Dedifferentiated amniotic fluid mesenchymal stem cell (primary cell): ENCODE results near the gene ACADS.

Experiments
- DNase-seq: peaks from one replicate; pipeline ENCODE4 v3.0.0-alpha.2; 2016; ENCODE audit errors: extremely low spot score

The ACADS gene

GRCh38 chr12:120700886-120701285 lies 24.7 kb upstream of the ACADS start:
- no peak for DNase-seq

- no peak for DNase-seq
Measured at GRCh38 chr12:120702637-120703036, 23.0 kb upstream of the ACADS start.

GRCh38 chr12:120703311-120703942 lies 22.2 kb upstream of the ACADS start:
- DNase-seq, result no peak

- DNase-seq, result no peak
Measured at GRCh38 chr12:120705618-120706017, 20.0 kb upstream of the ACADS start.

- no peak for DNase-seq
Measured at GRCh38 chr12:120706029-120706428, 19.6 kb upstream of the ACADS start.

- no peak for DNase-seq
Measured at GRCh38 chr12:120708651-120709050, 17.0 kb upstream of the ACADS start.

- no peak for DNase-seq
Measured at GRCh38 chr12:120710031-120710804, 15.4 kb upstream of the ACADS start, which contains the start of gene UNC119B. TSS of gene UNC119B (plus strand) at chr12:120710458. CDS start at chr12:120710475, 17 bp downstream.

GRCh38 chr12:120710805-120711296 lies 14.8 kb upstream of the ACADS start:
- DNase-seq, result no peak

GRCh38 chr12:120711411-120711810 lies 14.2 kb upstream of the ACADS start:
- DNase-seq, result no peak

GRCh38 chr12:120712610-120713009 lies 13.0 kb upstream of the ACADS start:
- no peak for DNase-seq

GRCh38 chr12:120713861-120714482 lies 11.7 kb upstream of the ACADS start:
- DNase-seq, result peak; percentile 78

- no peak for DNase-seq
Measured at GRCh38 chr12:120718055-120718454, 7.6 kb upstream of the ACADS start.

GRCh38 chr12:120719072-120719471 lies 6.6 kb upstream of the ACADS start:
- no peak for DNase-seq

GRCh38 chr12:120719496-120720233 lies 6.0 kb upstream of the ACADS start:
- no peak for DNase-seq

- peak; percentile 59 for DNase-seq
Measured at GRCh38 chr12:120720234-120720986, 5.2 kb upstream of the ACADS start.

GRCh38 chr12:120720987-120721801 lies 4.4 kb upstream of the ACADS start:
- no peak for DNase-seq

- DNase-seq, result no peak
Measured at GRCh38 chr12:120721866-120722265, 3.8 kb upstream of the ACADS start.

- no peak for DNase-seq
Measured at GRCh38 chr12:120722784-120723183, 2.8 kb upstream of the ACADS start.

GRCh38 chr12:120724720-120725119 lies 906 bp upstream of the ACADS start:
- no peak for DNase-seq

- DNase-seq, result no peak
Measured at GRCh38 chr12:120725151-120725658, 421 bp upstream of the ACADS start.
